GM21619 (cell line): ENCODE data around the gene MBIP.
A peak's percentile ranks its signal among the peaks of the same experiment; 100 is the strongest.

ENCODE experiments used
- ATAC-seq: cut with Tn5 transposase; IDR thresholded peaks from one replicate; pipeline ENCODE4 v1.9.1; 2021; ENCODE audit not compliant: unreplicated experiment

MBIP gene

DNA sequence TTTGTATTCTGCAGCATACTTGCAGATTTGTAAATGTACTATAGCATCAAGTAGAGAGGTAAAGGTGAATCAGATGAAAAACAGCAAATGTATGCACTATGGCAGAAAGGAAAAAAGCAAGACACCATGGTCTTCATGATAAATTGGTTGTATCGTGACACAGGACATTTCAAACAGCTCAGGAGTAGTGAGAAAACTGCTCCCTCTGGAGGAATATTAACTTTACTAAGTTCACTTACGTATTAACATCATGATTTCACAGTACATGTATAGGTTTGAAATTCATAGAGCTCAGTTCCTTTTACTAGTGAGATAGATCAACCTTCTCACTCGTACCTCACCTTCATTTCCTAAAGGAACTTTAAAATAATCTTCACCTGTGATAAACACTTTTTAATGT is 6.5 kb downstream of the MBIP start:
- no peak for ATAC-seq

DNA sequence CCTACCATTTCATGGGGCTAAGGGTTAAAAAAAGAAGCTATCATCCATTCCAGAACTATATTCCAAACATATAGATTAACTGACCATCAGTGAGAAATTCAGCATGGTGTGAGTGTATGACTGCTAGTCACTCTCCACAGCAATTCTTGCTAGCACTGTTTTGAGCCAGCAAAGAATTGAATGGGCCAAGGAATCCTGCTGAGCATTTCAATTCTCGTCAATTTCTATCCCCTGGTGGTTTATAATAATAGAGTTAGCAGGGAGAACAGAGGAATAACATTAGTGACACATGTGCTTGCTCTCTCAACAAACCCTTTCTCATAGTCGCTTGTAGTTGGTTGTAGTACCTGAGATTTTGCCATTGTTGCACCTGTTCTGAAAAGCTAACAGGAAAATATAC is 7.2 kb downstream of the MBIP start:
- ATAC-seq: no peak

DNA sequence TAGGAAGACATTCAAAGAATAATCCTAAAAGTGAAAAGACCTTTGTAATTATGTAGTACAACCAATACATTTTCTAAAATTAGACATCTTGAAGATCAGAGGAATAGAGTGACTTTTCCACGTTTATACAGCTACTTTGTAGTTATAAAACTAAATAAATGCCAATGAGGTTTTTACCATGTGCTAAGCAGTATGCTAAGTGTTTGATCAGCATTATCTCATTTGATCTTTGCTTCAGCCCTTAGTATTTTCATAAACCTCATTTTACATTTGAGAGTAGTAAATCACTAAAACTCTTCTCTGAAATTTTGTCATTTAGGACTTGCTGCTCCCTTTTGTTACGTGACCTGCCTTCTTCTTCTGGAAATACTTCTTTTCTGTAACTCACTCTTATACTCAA is 13.6 kb downstream of the MBIP start:
- ATAC-seq: no peak

DNA sequence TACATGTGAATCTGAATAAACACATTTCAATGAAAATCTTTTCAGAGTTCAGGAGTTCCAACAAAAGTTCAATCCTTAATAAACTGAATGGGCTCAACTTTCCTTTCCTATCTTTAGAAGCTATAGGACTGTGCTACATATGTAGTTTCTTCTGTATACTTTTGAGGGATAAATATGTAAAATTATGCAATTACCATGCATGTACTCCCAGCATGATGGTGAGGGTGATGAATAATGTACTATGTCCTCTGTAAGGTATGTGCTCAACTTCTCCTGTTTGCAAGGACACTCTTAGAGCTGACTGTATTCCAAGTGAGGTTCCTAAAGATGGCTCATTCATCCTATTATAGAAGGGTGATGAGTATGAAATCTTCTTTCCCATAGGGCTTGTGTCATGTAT is 15.5 kb downstream of the MBIP start:
- no peak for ATAC-seq

DNA sequence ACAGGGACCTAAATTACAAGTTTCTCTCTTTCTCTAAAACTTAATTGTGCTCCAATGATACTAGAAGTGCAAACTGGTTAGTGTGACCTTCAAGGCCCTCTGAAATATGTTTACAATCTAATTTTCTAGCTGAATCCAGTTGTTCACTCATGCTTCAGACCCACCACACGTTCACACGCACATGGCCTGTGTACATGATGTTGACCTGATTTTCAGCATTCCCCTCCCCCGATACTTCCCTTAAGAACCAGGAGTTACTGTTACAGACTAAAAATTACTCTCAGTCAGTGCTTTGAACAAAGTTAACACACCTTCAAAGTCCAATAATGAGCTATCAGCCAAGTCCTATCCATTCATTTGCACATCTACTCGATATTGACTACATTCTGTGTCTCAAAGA is 16.5 kb downstream of the MBIP start:
- no peak for ATAC-seq

DNA sequence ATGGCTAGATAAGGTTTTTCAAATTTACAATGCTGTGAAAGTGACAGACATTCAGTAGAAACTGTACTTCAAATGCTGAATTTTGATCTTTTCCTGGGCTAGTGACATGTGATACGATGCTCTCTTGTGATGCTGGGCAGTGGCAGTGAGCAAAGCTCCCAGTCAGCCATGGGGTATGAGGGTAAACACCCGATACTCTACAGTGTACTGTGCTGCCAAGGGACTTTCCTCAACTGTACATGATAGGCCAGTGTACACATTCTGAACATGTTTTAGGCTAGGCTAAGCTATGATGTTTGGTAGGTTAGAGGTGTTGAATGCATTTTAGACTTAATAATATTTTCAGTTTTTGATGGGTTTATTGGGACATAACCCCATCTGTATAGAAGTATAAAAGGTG is 17.6 kb downstream of the MBIP start:
- no peak for ATAC-seq

DNA sequence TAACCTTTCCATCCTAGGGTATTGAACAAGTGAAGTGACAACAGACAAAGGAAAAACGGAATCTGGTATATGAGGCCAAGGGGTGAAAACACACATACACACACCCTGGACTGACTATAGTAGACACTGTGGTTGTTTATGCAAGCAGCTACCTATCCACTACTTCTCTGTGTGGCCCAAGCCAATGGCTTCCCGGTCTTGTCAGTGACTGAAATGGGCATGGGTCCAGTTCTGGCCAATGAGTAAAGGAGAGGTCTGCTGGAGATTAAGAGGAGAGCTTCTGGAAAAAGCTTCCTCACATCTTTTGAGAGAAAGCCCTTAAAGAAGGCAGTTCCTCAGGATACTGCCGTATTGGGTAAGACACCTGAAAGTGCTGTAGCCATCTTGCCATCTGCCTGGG is 19.3 kb downstream of the MBIP start:
- ATAC-seq: no peak

DNA sequence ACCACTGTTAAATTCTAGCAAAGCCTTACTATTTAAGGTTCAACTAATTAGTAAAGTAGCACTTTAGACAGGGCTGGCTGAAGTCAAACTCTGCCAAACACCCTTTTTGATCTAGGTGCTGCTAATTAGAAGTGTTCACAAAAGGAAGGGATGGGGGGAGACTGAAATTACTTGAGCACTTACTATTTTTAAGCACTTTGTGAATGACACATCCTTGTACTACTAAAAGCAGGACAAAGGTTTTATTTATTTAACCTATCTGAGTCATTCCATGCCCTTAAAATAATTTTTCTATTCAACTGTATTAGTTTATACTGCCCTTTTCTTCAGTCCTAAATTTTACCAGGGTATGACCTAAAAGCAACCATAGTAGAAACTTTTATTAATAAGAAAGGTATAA is 20.1 kb downstream of the MBIP start:
- no peak for ATAC-seq

DNA sequence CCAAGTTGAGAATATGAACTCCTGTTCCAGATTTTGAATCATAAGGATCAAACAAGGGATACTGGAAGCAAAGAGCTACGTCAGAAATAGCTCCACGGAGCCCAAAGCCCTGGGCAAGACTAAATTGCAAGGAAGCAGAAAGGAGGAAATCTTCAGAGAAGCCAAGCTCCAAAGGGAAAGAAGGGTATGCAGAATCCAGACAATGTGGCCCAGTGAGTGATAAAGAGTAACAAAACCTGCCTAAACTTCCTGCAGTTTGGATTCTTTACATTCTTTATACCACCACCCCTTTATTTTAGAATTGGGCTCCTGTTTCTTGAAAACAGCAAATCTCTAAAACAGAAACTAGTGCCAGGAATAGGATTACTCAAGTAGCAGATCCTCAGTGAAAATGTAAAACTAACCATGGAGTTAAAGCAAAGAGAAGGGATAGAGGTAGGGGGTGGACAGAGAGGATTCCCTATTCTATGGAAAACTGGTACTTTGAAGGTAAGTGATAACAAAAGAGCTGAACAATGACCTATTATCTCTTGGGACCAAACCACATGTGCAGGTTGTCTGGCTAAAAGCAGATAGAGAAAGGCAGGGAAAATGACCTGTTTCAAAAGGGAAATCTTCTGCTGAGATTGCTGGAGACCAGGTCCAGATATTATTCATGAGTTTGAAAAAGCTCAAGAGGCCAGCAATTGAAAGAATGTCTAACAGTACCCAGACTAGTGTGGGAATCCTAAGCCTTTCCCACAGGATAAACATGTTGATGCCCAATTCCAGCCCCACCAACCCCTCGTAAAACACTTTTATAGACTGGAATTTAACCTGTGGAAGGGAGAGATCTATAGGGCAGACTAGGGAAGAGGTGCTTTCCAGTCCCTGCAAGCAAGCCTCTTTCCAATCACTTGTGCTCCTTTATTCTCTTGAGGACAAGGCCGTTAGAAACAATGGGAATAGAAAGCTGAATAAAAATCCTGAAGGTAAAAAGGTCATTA is 24.5 kb downstream of the MBIP start:
- ATAC-seq: no peak

DNA sequence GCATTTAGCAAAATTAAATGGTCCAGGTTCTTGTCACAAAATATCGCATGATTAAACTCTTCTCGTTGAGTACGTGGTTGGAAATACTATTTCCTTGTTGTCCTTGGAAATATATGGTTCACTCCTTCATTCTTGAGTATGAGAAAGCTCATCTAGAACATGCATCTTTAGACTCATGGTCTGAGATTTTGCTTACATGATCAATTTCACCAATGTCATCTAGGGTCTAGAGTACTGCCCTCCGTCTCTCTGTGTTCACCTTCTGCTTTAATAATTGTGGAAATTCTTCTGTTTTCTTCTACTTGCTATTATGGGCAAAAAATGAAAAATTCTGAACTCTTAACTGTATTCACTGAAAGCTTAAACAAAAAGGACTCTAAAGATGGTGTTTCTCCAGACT is 25.9 kb downstream of the MBIP start:
- ATAC-seq: no peak

DNA sequence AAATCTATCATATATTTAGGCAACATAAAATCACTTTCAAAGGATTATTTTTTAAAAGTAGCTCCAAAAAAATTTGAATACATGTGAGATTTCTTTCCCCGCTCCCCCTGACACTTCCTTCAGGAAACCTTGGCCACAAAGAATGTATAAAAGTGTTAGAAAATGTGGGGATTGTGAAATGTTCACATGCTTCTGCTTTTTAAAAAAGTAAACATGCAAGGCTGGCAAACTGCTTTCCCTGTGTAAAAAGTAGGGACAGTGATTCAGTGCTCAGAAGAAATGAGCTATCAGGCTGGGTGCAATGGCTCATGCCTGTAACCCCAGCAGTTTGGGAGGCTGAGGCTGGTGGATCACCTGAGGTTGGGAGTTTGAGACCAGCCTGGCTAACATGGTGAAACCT is 26.6 kb downstream of the MBIP start:
- no peak for ATAC-seq

DNA sequence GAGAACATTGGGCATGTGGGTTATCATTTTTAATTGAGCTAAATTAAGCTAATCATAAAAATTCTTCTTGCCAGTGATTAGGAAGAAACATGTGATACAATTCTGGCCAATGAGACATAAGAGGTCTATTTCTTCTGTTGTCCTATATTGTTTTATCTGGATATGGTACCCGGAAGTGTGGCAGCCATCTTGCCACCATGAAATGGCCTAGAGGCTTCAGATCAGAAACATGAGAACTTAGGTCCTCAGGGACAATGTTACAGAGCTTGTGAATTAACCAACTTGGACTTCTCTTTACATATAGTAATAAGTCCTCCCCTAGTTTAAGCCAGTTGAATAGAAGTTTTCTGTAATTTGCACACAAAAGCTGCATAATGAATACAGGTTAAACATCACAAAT is 30.5 kb downstream of the MBIP start:
- no peak for ATAC-seq

DNA sequence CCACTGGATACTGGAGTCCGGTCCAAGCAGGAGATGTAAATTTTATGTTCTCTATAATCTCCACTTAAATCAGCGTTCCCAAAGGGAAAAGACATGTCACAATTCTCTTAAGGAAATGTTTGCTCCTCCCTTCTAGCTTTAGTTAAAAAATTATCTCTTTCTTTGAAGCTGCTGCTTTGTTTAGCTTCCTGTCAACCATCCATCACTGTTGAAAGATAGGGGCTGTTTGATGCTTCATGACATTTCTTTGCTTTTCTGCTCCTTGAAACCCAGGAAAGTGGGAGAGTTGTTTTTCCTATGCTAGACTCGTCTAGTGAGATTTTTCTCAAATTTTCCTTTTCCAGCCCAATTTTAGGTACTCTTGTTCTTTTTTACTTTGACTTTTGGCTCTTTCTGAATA is 31.9 kb downstream of the MBIP start:
- no peak for ATAC-seq

DNA sequence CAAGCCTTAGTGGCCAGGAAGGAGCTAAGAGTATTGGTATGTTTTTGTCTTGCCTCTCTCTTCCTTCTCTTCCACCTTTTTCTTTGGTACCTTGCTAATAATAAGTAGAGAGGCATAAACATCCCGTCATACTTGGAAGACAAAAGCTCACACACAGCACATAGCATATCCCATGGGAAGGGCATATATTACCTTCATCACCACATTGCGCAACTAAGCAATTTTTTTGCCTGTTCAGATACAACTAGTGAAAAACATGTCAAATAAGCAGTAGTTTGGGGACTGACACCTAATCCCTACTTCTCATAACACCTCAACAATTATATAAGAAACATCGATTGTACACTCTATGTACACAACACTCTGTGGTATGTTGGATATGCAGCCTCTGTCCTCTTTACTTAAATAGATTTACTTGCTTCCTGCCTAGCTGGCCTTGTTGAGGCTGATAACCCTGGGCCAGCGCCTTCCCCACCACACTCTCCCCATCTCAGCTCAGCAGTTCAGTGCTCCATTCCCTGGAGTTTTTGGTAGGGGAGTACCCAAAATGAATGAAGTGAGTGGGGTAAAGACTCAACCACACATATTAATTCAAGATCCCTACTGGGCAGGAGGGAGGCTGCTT is 35.4 kb downstream of the MBIP start:
- ATAC-seq: no peak

DNA sequence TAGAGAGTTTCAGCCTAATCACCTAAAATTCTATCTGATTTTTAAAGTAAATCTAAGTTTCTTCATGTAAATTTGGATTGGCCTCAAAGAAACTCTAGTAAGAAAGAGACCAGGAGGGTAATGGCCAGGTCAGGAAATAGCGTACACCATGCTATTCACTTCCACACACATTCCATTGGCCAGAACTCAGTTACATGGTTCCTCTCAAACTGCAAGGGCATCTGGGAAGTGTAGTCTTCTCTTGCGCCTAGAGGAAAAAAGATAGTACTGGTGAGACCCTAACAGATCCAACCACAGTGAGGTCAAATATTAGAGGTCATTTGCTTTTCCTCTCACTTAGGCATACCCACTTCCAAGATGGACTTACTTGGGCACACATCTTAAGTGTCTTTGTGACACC is 39.1 kb downstream of the MBIP start:
- ATAC-seq: no peak

DNA sequence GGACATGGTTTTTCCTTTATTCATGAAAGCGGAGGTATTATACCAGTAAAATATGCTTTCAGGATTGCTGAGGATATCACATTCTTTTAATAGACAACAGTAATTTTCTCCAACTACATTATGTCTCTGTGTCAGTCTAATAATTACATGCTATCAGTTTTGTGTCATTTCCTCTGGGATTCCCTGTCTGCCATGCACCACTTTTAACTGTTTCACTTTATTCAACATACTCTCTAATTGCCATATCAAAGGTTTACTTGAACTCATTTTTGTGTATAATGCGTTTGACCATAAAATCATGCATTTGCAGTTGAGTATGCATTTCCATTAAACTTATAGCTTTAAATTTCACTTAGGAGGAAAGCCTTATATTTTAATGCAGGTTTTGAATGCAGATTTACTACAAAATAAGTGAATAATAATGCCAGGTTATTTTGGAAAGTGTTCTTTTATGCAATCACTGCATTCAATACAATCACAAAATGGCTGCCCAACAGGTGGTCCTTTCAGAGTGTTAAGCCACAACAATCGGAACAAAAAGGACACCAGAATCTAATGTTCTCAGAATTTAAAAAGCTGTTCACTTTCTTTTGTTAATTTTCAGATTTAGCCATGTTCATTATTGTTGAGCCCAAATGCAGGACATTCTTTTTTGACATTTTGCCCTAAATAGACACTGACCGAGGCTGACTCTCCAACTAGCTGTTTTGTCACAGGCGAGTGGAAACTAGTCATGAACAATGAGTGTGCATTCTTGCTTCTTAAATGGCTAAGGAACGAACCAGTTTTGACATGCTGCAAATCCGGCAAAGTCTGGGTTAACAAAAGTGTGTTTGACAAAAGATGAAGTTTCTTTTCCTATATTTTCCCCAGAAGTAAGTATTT is 40.9 kb downstream of the MBIP start:
- ATAC-seq: no peak

DNA sequence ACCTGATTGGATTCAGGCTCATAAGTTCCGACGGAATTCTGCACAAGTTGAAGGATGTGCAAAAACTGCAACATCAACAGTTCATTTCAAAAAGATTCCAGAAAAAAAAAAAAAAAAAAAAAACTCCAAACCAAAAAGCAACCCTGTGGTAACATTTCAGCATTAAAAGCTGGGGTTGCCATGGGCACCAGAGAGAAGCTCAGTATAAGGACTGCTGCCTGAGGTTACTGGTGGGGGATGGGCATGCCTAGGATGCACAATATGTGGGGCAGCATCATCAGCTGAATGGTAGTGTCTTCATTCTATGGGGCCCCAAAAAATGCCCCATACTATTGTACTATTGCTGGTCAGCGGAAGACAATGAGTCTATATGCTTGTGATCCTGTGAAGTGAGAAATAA is 44.7 kb downstream of the MBIP start:
- no peak for ATAC-seq

DNA sequence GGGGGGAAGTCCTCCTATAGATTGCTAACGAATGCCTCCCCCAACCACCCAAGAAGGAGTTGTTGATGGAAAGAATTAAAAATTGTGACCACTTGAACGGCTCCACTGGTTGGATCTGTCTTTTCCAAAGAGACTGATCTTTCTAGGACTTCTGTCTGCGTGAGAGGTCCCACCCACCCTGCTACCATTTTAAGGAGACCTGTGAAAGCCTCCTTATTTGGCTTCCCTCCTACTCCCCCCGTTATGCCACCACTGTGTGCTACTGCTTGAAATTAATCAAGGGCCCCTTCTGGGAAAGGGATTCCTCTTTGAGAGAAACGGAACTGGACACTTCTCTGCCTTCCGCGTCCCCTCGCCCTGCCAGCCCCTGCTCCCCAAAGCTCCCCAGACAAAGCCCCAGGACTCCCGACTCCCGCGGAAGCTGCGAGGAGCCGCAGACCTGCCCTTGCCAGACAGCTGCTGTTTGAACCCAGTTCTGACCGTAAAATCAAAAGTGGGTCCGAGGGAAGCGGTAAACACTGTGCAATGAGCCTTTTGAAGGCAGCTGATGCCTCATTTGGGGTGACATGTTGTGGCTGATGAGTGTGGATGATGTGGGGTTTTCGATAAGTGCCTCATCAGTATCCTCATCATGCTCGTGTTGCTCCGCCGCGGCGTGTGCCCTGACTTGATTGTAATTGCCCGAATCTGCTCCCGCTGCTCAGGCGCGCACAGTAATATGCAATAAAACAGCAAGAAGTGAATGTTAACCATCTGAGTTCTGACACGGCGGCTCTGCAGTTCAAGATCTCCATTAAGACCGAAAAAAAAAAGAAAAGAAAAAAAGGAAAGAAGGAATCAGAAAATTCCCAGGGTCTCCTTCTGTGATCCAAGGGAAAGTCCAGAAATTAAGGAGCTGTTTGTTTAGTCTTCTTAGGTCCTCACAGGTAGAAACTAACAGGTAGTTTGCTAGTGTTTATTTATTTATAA is 48.2 kb downstream of the MBIP start:
- ATAC-seq: no peak

DNA sequence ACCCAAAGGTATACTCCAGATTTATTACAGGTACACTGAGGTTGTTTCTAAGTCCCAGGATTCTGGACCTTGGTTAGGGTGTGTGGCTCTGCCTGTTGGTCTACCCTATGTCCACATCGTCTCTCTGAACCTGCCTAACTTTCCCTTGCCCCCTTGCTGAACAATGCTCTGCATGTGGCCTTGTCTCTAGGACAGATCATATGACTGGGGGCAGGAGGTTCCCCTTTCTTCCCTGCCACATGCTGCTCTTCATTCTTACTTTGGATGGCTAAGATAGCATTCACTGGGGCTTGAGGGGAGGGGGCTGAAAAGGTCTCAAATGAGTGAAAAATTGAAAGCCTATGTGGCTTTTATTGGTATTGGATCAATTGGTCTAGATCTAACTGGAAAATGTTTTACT is 49.2 kb downstream of the MBIP start:
- no peak for ATAC-seq

DNA sequence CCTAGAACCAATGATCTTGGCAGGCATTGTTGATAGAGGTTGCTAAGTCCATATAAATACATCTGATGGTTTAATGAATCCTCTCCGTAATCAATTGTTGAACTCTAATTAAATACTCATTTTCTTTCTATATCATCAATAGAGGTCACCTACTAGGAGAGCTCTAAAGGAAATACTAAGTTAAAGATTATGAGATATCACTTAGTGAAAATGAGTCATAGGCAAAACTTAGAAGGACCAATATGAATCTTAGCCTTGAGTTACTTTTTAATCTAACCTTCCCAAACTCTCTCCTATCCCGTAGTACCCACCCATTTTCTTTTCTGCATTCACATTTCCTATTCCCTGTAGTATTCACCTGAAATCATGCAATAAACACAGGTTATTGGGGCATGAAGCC is 50.2 kb downstream of the MBIP start:
- peak; percentile 70 for ATAC-seq
